Measurements from ENCODE around the gene HOXC4. TPM values are rescaled to one million over a fixed set of nuclear protein-coding genes. Genes with fewer than 3 reads are reported as not detected.
"Not testable (repeated sequence)": the region's sequence is repeated elsewhere in the genome, so short reads cannot be mapped to it uniquely, and the experiment has no call there.

Gene HOXC4
- total RNA-seq, 1 donor from 2014 or later, result not detected

DNA sequence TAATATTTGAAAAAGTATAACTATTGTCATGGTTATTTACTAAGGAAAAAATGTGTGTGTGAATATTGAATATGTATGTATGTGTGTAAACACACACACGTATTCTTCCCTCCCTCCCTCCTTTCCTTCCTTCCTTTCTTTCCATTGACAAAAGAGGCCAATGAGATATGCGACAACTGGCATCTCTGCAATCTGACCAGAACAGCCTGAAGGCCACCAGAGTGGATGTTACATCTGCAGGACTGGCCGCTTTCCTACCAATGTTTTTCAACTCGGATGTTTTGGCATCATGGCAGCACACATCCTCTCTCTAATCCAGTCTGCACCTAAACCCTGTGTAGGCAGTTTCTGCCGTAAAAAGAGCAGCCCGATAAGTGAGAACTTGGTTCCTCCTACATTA is 20.7 kb downstream of the HOXC4 start:
- DNase-seq (ENCODE audit: low read depth) (no peak), FAIRE-seq (no peak)
- no peaks in the 10 kb centered on the region for H3K36me3 ChIP-seq (ENCODE audit: control insufficient read depth, insufficient read depth, low read length)
- peaks cover 2% of the 10 kb centered on the region for H3K27me3 ChIP-seq (ENCODE audit: control insufficient read depth, insufficient read depth, low read length)
- H3K4me3 ChIP-seq (ENCODE audit: low read depth, low read length), result no peak overlapping the region
- TF ChIP-seq, protein P1, sequence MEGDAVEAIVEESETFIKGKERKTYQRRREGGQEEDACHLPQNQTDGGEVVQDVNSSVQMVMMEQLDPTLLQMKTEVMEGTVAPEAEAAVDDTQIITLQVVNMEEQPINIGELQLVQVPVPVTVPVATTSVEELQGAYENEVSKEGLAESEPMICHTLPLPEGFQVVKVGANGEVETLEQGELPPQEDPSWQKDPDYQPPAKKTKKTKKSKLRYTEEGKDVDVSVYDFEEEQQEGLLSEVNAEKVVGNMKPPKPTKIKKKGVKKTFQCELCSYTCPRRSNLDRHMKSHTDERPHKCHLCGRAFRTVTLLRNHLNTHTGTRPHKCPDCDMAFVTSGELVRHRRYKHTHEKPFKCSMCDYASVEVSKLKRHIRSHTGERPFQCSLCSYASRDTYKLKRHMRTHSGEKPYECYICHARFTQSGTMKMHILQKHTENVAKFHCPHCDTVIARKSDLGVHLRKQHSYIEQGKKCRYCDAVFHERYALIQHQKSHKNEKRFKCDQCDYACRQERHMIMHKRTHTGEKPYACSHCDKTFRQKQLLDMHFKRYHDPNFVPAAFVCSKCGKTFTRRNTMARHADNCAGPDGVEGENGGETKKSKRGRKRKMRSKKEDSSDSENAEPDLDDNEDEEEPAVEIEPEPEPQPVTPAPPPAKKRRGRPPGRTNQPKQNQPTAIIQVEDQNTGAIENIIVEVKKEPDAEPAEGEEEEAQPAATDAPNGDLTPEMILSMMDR (IDR thresholded peaks at IDR 0.05; ENCODE audit: insufficient read depth, low read length, severe bottlenecking), result no peak

DNA sequence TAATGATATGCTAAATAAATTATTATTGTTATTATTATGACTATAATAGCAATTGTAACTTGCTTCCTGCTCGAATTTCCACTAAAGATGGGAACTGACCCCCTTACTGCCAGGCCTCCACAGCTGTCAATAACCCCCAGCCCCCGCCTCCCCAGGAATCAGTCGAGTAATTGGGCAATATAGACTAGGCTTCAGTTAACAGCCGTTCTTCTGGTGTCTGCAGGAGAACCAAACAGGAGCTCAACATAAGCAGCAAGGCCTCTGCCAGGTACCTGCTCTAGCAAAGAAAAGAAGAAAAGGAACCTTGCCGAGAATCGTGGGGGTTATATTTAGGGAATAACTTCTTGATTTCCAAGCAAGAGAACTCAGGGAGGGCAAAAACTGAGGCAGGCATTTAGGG is 21.8 kb downstream of the HOXC4 start:
- TF ChIP-seq, protein P1 (IDR thresholded peaks at IDR 0.05; ENCODE audit: insufficient read depth, low read length, severe bottlenecking), result no peak
- H3K36me3 ChIP-seq (ENCODE audit: control insufficient read depth, insufficient read depth, low read length), result no peaks in the 10 kb centered on the region
- no peak overlapping the region for H3K4me3 ChIP-seq (ENCODE audit: low read depth, low read length)
- FAIRE-seq (no peak), DNase-seq (ENCODE audit: low read depth) (no peak)
- peaks cover 2% of the 10 kb centered on the region for H3K27me3 ChIP-seq (ENCODE audit: control insufficient read depth, insufficient read depth, low read length)

DNA sequence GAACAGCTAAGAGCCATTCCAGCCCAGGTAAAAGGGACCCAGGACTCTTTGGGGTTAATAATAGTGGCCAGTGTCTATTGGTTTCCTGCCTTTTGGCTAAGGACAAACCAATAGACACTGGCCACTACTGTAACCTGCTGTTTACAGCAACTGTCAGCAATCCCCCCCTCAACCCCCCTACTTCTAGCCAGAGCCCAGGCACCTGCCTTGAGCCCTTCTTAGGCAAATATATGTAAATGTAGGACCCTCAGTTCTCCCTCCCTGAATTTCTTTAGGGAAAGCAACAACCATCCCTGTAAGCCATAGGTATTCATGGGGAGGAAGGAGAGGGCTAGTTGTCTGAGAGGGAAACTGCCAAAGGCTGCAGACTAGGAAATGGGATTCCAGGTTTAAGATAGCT is 22.3 kb downstream of the HOXC4 start:
- Histone ChIP-seq H3K36me3 (ENCODE audit: control insufficient read depth, insufficient read depth, low read length) (no peaks in the 10 kb centered on the region), H3K4me3 (ENCODE audit: low read depth, low read length) (no peak overlapping the region), H3K27me3 (ENCODE audit: control insufficient read depth, insufficient read depth, low read length) (peaks cover 2% of the 10 kb centered on the region)
- no peak for FAIRE-seq
- no peak for DNase-seq (ENCODE audit: low read depth)
- TF ChIP-seq, protein P1 (IDR thresholded peaks at IDR 0.05; ENCODE audit: insufficient read depth, low read length, severe bottlenecking), result no peak

DNA sequence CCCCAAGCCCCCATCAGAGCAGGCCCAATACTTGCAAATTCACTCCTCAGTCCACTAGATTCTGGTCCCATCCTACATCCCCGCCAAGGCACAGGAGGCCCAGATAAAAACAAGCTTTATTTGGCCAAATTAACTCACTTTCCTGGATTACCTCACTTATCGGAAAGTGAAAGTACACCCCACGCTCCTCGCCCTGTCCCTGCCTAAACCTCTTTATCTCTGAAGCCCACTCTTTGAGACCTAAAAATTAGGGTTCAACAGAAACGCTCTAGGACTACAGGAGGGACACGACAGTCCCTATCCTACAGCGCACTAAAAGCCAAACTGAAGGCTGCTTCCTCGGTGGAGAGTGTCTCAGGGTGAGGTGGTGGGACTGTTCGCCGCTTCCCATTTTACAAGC is 24.2 kb downstream of the HOXC4 start:
- not testable (repeated sequence) for H3K4me3 ChIP-seq (ENCODE audit: low read depth, low read length); H3K27me3 ChIP-seq (ENCODE audit: control insufficient read depth, insufficient read depth, low read length); FAIRE-seq; DNase-seq (ENCODE audit: low read depth); H3K36me3 ChIP-seq (ENCODE audit: control insufficient read depth, insufficient read depth, low read length)

DNA sequence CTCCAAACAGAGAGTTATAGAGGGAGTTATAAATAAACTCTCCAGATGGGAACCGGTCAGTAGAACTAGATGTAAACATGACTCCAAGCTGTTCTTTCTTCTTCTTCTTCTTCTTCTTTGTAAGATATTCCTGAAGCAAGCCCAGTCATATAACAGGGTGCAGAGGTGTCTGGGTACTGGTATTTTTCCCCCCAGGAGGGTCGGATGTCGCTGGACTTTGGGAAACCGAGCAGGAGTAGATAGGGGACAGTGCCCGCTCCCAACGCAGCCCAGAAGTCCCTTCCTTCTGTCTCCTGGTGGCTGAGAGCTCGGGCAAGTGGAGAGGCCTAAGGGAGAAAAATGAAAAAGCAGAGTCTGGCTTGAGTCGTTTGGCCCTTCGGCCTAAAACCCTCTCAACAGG is 25.5 kb downstream of the HOXC4 start:
- H3K36me3 ChIP-seq (ENCODE audit: control insufficient read depth, insufficient read depth, low read length); H3K4me3 ChIP-seq (ENCODE audit: low read depth, low read length); DNase-seq (ENCODE audit: low read depth); H3K27me3 ChIP-seq (ENCODE audit: control insufficient read depth, insufficient read depth, low read length); FAIRE-seq: not testable (repeated sequence)

DNA sequence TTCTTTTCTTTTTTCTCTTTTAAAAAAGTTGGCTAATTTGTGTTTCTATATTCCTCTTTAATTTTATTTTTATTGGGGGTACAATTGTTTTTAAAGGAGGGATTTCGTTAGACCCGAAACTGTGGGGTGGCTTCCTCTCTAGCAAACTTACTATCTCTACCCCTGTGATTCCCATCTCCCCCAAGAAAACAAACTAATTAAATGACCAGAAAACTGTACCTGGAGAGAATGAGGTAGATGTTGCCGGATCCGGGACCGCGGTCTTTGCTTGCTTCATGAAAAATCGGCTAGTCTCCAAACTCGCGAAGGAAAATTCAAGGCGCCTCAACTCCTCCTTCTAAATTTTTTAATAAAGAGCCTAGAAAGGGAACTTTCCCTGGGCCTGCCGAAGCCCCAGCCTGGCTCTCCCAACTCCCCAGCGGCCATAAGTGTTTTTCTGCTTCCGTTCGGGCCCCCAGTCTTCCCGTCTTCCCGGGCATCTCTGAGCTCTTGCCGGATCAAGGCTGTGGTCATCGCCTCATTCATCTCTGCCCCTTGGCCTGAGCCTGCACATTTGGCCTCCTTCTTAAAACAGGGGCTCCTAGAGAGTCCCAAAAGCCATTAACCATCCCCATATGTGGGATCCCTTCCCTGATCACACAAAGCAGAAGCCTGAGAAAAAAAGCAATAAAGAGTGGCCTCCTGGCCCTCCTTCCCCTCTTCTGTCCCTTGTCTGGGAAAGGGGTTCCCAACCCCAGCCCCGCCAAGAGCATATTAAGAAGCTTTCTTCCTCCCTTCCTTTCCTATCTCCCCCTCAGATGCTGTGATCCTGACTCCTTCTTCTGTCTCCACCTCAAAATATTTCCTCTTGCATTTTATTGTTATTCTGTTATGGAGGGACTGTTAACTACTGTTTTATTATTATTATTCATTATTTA is 26.6 kb downstream of the HOXC4 start:
- H3K36me3 ChIP-seq (ENCODE audit: control insufficient read depth, insufficient read depth, low read length); DNase-seq (ENCODE audit: low read depth); FAIRE-seq; H3K4me3 ChIP-seq (ENCODE audit: low read depth, low read length): not testable (repeated sequence)
- H3K27me3 ChIP-seq (ENCODE audit: control insufficient read depth, insufficient read depth, low read length), result peaks cover 12% of the 10 kb centered on the region

DNA sequence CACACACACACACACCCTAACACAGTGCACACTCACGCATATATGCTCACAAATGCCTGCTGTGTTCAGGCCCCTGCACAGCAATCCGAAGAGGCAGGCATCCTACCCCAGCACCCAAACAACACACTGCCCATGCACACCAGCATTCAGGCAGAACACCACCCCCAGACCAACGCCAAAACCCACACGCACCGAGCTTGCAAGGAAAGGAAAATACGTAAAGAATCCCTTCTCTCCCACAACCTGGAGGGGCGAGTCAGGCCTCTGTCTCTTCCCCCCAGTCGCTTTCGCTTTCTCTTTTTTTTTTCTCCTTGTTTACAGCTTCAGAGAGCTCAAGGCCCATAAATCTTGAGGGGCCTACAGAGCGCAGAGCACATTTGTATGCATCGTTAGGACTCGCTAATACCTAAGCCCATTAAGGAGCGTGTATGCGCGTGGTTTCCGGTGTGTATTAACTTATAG is 27.4 kb downstream of the HOXC4 start:
- FAIRE-seq; H3K36me3 ChIP-seq (ENCODE audit: control insufficient read depth, insufficient read depth, low read length); DNase-seq (ENCODE audit: low read depth); H3K4me3 ChIP-seq (ENCODE audit: low read depth, low read length): not testable (repeated sequence)
- peaks cover 15% of the 10 kb centered on the region for H3K27me3 ChIP-seq (ENCODE audit: control insufficient read depth, insufficient read depth, low read length)

DNA sequence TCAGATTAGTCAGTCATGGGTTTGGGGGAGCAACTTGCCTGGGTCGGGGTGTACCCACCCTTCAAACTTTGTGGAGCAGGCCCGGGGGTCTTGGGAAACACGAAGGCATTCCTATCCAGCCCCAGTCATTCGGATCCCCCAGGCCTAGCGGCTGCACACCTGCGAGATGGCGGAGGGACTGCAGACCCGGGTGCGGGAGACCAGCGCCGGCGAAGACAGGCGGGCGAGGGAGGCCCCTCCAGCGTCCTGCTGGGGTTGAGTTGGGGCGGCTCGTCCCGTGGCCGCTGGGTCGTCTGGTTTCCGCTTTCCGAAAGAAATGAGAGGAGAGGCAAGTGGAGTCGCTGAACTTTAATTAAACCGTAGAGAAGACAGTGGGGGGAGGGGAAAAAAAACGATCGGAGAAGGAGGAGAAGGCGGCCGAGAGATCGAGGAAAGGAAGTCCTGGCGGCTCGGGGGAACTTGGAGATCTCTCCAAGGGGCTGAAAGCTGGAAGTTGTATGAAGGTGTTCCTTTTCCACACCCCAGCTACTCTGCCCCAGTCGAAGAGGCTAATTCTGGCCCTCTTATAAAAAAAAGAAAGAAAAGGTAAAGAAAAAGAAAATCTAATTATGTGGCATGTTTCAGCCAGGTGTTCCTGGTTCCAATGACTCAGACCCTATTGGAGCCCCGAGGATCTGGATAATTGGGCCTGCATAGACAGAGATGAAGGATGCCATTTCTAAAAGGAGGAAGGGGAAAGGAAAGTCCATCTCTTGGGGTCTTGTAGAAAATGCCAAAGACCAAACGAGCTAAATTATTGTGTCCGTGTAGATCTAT is 28.2 kb downstream of the HOXC4 start:
- not testable (repeated sequence) for DNase-seq (ENCODE audit: low read depth); FAIRE-seq; H3K36me3 ChIP-seq (ENCODE audit: control insufficient read depth, insufficient read depth, low read length); H3K4me3 ChIP-seq (ENCODE audit: low read depth, low read length)
- H3K27me3 ChIP-seq (ENCODE audit: control insufficient read depth, insufficient read depth, low read length), result peaks cover 15% of the 10 kb centered on the region
